DOHH2 (cell line): ENCODE measurements around the gene FOXO4.

Experiments used
- H3F3A ChIP-seq: fragments of 200-600 bp; sonication (generic), shearing (Covaris generic); 2 replicates; pipeline ENCODE4 v1.6.0; 2016; ENCODE audit warnings: antibody characterized with exemption, mild to moderate bottlenecking; ENCODE audit not compliant: control insufficient read depth, insufficient read depth
- H3K27ac ChIP-seq: fragments of 200-600 bp; sonication (generic); 2 replicates; pipeline ENCODE4 v1.5.1; 2014; ENCODE audit warnings: low read depth, mild to moderate bottlenecking, low read length, moderate library complexity
- H3K27me3 ChIP-seq: fragments of 200-600 bp; sonication (generic); 2 replicates; pipeline ENCODE4 v1.6.1; 2014; ENCODE audit warnings: mild to moderate bottlenecking, low read length, mixed read lengths; ENCODE audit not compliant: control insufficient read depth
- H3K36me3 ChIP-seq: fragments of 200-600 bp; sonication (generic); 2 replicates; pipeline ENCODE4 v1.6.1; 2014; ENCODE audit warnings: mild to moderate bottlenecking, low read length, moderate library complexity, mixed read lengths; ENCODE audit not compliant: control insufficient read depth
- H3K4me1 ChIP-seq: fragments of 200-600 bp; sonication (generic); 2 replicates; pipeline ENCODE4 v1.6.1; 2014; ENCODE audit warnings: mild to moderate bottlenecking, low read length, mixed read lengths; ENCODE audit not compliant: control insufficient read depth
- H3K4me2 ChIP-seq: fragments of 200-600 bp; sonication (generic); 2 replicates; pipeline ENCODE4 v1.6.0; 2014; ENCODE audit warnings: mild to moderate bottlenecking, low read length, moderate library complexity
- H3K4me3 ChIP-seq: fragments of 200-600 bp; sonication (generic); 2 replicates; pipeline ENCODE4 v1.5.1; 2014; ENCODE audit warnings: mild to moderate bottlenecking, low read length, mixed read lengths
- H3K79me2 ChIP-seq: fragments of 200-600 bp; sonication (generic); 2 replicates; pipeline ENCODE4 v1.6.1; 2014; ENCODE audit warnings: mild to moderate bottlenecking, low read length, mixed read lengths; ENCODE audit not compliant: control insufficient read depth
- H3K9me2 ChIP-seq: fragments of 200-600 bp; sonication (generic); replicated peaks from 2 replicates; pipeline ENCODE4 v1.6.1; 2014; ENCODE audit warnings: mild to moderate bottlenecking, low read length, mixed read lengths; ENCODE audit not compliant: control insufficient read depth
- H3K9me3 ChIP-seq: fragments of 200-600 bp; sonication (generic); 2 replicates; pipeline ENCODE4 v1.6.1; 2014; ENCODE audit warnings: antibody characterized with exemption, low read length, mixed read lengths; ENCODE audit not compliant: control insufficient read depth, insufficient read depth
- H4K20me1 ChIP-seq: fragments of 200-600 bp; sonication (generic); 2 replicates; pipeline ENCODE4 v1.6.0; 2014; ENCODE audit warnings: low read depth, mild to moderate bottlenecking, antibody characterized with exemption, low read length, moderate library complexity; ENCODE audit not compliant: control insufficient read depth, insufficient read depth
- CTCF ChIP-seq: fragments of 200-600 bp; sonication (generic); IDR thresholded peaks from one replicate; pipeline ENCODE4 v1.5.1; 2014; ENCODE audit warnings: antibody characterized with exemption, mild to moderate bottlenecking, low read depth, low read length; ENCODE audit not compliant: poor library complexity, severe bottlenecking
- EZH2phosphoT487 ChIP-seq: fragments of 200-600 bp; sonication (generic); IDR thresholded peaks from 2 replicates; pipeline ENCODE4 v1.6.1; 2017; ENCODE audit warnings: borderline replicate concordance, mild to moderate bottlenecking, antibody characterized with exemption, low read length, moderate library complexity, mixed read lengths

The FOXO4 gene

GRCh38 chrX:71067089-71067488, 28.6 kb upstream of the FOXO4 start:
- no peaks in the 10 kb centered on the region for H3K36me3 ChIP-seq
- H4K20me1 ChIP-seq = no peaks in the 10 kb centered on the region
- peak overlapping the region; percentile 90 for H3K4me3 ChIP-seq
- H3K4me1 ChIP-seq = peaks cover 10% of the 10 kb centered on the region
- H3K27ac ChIP-seq = no peak overlapping the region
- H3K4me2 ChIP-seq = peak overlapping the region; percentile 52
- no peaks in the 10 kb centered on the region for H3K9me2 ChIP-seq
- H3K79me2 ChIP-seq = peaks cover 30% of the 10 kb centered on the region
- no peaks in the 10 kb centered on the region for H3K9me3 ChIP-seq
- no peaks in the 10 kb centered on the region for H3F3A ChIP-seq
- TF ChIP-seq CTCF (no peak), EZH2phosphoT487 (no peak)
- H3K27me3 ChIP-seq = no peaks in the 10 kb centered on the region

DNA sequence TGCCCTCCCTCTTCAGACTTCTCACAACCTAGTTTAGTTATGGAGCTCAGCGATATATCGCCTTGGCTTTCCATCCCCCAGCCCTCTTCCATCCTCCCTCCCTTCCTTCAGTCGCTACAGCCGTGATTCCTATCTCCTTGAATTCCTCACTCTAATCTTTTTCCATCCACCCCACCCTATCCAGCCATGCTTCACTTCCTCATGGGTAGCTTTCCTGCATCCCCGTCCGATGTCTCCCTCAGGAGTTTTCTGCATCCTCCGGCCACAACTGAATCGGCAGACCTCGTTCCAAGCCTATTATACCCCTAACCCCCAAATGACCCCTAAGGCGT, 28.0 kb upstream of the FOXO4 start:
- H3K9me3 ChIP-seq = no peaks in the 10 kb centered on the region
- H3K4me2 ChIP-seq = peak overlapping the region; percentile 52
- no peaks in the 10 kb centered on the region for H3F3A ChIP-seq
- H3K27me3 ChIP-seq = no peaks in the 10 kb centered on the region
- H4K20me1 ChIP-seq = no peaks in the 10 kb centered on the region
- no peaks in the 10 kb centered on the region for H3K9me2 ChIP-seq
- peak overlapping the region; percentile 90 for H3K4me3 ChIP-seq
- peaks cover 10% of the 10 kb centered on the region for H3K4me1 ChIP-seq
- peaks cover 30% of the 10 kb centered on the region for H3K79me2 ChIP-seq
- TF ChIP-seq CTCF = no peak
- TF ChIP-seq EZH2phosphoT487 = no peak
- H3K27ac ChIP-seq = peak overlapping the region; percentile 47; the same call in 1 of the 2 replicates
- no peaks in the 10 kb centered on the region for H3K36me3 ChIP-seq

DNA sequence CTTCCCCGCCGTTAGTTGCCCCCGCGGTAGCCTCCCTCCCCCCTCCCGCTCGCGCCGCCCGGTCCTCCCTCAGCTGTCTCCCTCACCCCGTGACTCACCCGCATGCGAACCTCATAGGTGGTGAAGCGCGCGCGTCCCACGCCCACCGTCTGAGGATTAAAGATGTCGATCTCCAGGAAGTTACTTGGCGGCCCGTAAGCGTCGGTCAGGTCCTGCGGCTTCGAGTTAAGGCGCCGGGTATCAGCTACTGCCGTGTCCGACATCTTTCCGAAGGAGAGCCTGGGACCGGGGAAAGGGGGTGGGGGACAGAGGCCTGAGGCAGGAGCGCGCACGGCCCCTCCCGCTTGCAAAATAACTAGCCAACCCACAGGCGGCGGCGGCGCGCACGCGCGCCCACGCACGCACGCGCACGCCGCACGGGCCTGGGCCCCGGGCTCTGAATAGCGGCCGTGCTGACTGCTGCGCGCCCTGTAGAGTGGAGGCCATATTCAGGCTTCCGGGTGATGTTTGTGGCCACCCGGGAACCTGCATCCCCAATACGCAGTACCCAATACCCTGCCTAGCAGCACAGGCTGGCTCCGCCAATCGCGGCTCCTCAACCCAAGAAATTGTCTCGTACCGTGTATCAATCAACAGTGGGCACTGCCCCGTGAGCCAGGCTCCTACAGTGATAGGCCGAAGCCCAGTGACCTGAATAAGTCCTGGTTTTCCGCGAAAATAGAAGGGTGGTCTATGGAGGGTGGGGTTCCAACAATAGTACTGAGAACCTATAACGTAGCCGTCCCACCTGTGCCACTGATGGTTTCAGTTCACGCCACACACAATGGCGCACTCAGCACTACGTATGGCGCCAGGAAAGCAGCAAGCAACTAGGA, 27.4 kb upstream of the FOXO4 start, which contains the start of gene SNX12:
Gene SNX12 (minus strand): TSS at position 291 of the 875 bp plus-strand sequence. CDS start 28 bp downstream, at position 263.
- peaks cover 30% of the 10 kb centered on the region for H3K79me2 ChIP-seq
- H3K36me3 ChIP-seq = no peaks in the 10 kb centered on the region
- no peaks in the 10 kb centered on the region for H3F3A ChIP-seq
- TF ChIP-seq CTCF = no peak
- TF ChIP-seq EZH2phosphoT487 = no peak
- peaks cover 10% of the 10 kb centered on the region for H3K4me1 ChIP-seq
- no peaks in the 10 kb centered on the region for H3K9me3 ChIP-seq
- H3K27me3 ChIP-seq = no peaks in the 10 kb centered on the region; the same call in 1 of the 2 replicates
- H3K27ac ChIP-seq = peak within 1 kb of the TSS; percentile 47
- H4K20me1 ChIP-seq = no peaks in the 10 kb centered on the region
- no peaks in the 10 kb centered on the region for H3K9me2 ChIP-seq
- H3K4me2 ChIP-seq = peak within 1 kb of the TSS; percentile 52
- H3K4me3 ChIP-seq = peak within 1 kb of the TSS; percentile 90
